K562 (cell line): ENCODE measurements around the gene KCP. TPM values are rescaled to one million over a fixed set of nuclear protein-coding genes. Genes with fewer than 3 reads are reported as not detected.
A peak's percentile ranks its signal among the peaks of the same experiment; 100 is the strongest.

Source experiments
- BRCA1 ChIP-seq, 2 experiments: fragments of 450-650 bp in 1 of 2; sonication (generic) in 1 of 2; formaldehyde crosslinking in 1 of 2; IDR thresholded peaks; 2 replicates each; pipeline versions ENCODE4 v1.5.0 to v1.6.1; 2017 to 2020; ENCODE audit warnings: mild to moderate bottlenecking in 1 of 2, missing genetic modification reagents in 1 of 2
- HDAC1 ChIP-seq, 2 experiments: fragments of 450-650 bp; IDR thresholded peaks; 2 replicates each; pipeline ENCODE4 v1.6.1; 2016 to 2017; ENCODE audit warnings: inconsistent platforms in 1 of 2, mild to moderate bottlenecking in 1 of 2, moderate library complexity in 1 of 2
- MBD2 ChIP-seq: sonication (generic); IDR thresholded peaks from 2 replicates; pipeline ENCODE4 v1.6.1; 2016; ENCODE audit warnings: low read depth, borderline replicate concordance
- PRMT5 ChIP-seq: sonication (generic); formaldehyde crosslinking; IDR thresholded peaks from 2 replicates; pipeline ENCODE4 v1.5.0; 2020; ENCODE audit warnings: missing genetic modification reagents
- RUNX1 ChIP-seq: sonication (generic); IDR thresholded peaks from 2 replicates; pipeline ENCODE4 v1.6.1; 2016; ENCODE audit warnings: antibody characterized with exemption, low read depth
- TCFL5 ChIP-seq: fragments of 250-450 bp; sonication (Bioruptor Pico); conservative IDR thresholded peaks from 2 replicates; pipeline ENCODE4 v1.6.1; 2021; ENCODE audit warnings: mild to moderate bottlenecking, moderate library complexity, matching md5 sums
- TEAD2 ChIP-seq: fragments of 450-650 bp; IDR thresholded peaks from 2 replicates; pipeline ENCODE4 v1.6.1; 2016; ENCODE audit warnings: missing genetic modification characterization, control low read depth, missing compliant biosample characterization
- ZNF75A ChIP-seq: fragments of 450-650 bp; formaldehyde crosslinking; IDR thresholded peaks from 2 replicates; pipeline ENCODE4 v1.4.0; 2020; ENCODE audit warnings: mild to moderate bottlenecking
- ZNF778 ChIP-seq: fragments of 450-650 bp; formaldehyde crosslinking; IDR thresholded peaks from 2 replicates; pipeline ENCODE4 v1.4.0; 2020; ENCODE audit warnings: mild to moderate bottlenecking, moderate library complexity
- polyA plus RNA-seq, 8 experiments: library from polyadenylated mRNA; depleted of rRNA in 4 of 8; stranded (reverse) in 5 of 8; unstranded in 3 of 8; fragments of >200 nt; fragmentation: Nextera tagmentation in 2 of 8; fragmentation: Illumina TruSeq in 1 of 8; extraction: Ambion mirVana in 2 of 8; extraction: Trizol in 1 of 8; gene quantifications; 2 replicates each; pipeline versions ENCODE4 v1.2.1 to v1.2.3, GENCODE V29; 2011 to 2014; ENCODE audit warnings: inconsistent platforms in 1 of 8, missing spikeins in 1 of 8
- total RNA-seq, 7 experiments: library from RNA; depleted of rRNA in 6 of 7; stranded (reverse); fragments of >200 nt in 6 of 7; fragmentation: Illumina TruSeq in 2 of 7; extraction: Trizol in 2 of 7; gene quantifications; 2 replicates each; pipeline versions ENCODE4 v1.2.1 to v1.2.3, GENCODE V29; 2011 to 2021; ENCODE audit warnings: low replicate concordance in 1 of 7
- TF ChIP-seq, protein P1 (sequence below), 2 experiments: fragments of 450-650 bp in 1 of 2; sonication (generic) in 1 of 2; formaldehyde crosslinking in 1 of 2; IDR thresholded peaks in 1 of 2; conservative IDR thresholded peaks in 1 of 2; 2 replicates each; pipeline versions ENCODE4 v1.6.1 to v1.8.1; 2016 to 2023; ENCODE audit warnings: mild to moderate bottlenecking in 2 of 2, moderate library complexity in 2 of 2, inconsistent platforms in 1 of 2, missing genetic modification reagents in 1 of 2
- TF ChIP-seq, protein P2 (sequence below): sonication (generic); formaldehyde crosslinking; IDR thresholded peaks from 2 replicates; pipeline ENCODE4 v1.9.0; 2022; ENCODE audit warnings: mild to moderate bottlenecking, missing genetic modification reagents
- TF ChIP-seq, protein P3 (sequence below): fragments of 450-650 bp; IDR thresholded peaks from 2 replicates; pipeline ENCODE4 v1.6.1; 2016; ENCODE audit warnings: low read depth
- TF ChIP-seq, protein P4 (sequence below), 2 experiments: fragments of 450-650 bp; IDR thresholded peaks; 2 replicates each; pipeline ENCODE4 v1.6.1; 2018; ENCODE audit warnings: mild to moderate bottlenecking in 2 of 2, low read depth in 1 of 2; ENCODE audit not compliant: partially characterized antibody in 2 of 2

Gene KCP
- total and polyA plus RNA-seq, 9 of the 15 experiments (the other 6 are each of a cell fraction or from before 2014, with no cell fraction given): 0.06 to 0.17 (median 0.12) TPM; not detected in 3

DNA sequence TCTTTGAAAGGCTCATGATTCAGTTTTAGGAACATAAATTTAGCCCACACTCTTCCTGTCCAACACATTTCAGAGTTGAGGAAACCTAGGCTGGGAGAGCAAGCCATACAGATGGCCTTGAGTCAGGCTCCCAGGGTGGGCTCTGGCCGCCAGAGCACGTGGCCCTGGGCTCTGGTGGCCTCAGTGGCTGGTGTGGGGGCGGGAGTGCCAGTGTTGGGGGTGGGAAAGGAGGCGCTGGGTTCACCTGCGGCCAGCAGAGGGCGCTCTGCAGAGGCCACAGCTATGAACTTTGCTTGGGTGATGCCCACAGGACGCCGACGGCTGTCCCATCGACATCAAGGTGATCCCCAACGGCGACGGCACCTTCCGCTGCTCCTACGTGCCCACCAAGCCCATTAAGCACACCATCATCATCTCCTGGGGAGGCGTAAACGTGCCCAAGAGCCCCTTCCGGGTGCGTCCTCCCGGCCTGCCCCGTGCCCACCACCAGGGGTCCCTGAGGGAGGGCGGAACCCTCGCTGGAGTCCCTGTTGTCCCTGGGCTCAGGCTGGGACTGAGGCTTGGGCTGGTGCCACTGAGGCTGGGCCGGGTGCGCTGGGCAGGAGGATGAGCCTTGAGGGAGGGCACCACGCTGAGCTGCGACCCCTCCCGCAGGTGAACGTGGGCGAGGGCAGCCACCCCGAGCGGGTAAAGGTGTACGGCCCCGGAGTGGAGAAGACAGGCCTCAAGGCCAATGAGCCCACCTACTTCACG, 68.4 kb downstream of the KCP start (continued):
- TF ChIP-seq HDAC1 (IDR thresholded peaks at IDR 0.05): no peak
- TF ChIP-seq BRCA1 (IDR thresholded peaks at IDR 0.05): no peak
- TF ChIP-seq BRCA1 (CRISPR knock-in tag; IDR thresholded peaks at IDR 0.05): no peak
- no peak for TF ChIP-seq TEAD2 (tag)
- TF ChIP-seq, protein P1, sequence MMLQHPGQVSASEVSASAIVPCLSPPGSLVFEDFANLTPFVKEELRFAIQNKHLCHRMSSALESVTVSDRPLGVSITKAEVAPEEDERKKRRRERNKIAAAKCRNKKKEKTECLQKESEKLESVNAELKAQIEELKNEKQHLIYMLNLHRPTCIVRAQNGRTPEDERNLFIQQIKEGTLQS (IDR thresholded peaks at IDR 0.05): no peak
- TF ChIP-seq, protein P1 (CRISPR knock-in tag; conservative IDR thresholded peaks at IDR 0.05): no peak
- TF ChIP-seq TCFL5 (CRISPR knock-in tag): no peak
- TF ChIP-seq MBD2: peak; percentile 13; the same call in 1 of the 2 replicates
- TF ChIP-seq PRMT5 (CRISPR knock-in tag): no peak
- TF ChIP-seq, protein P2, sequence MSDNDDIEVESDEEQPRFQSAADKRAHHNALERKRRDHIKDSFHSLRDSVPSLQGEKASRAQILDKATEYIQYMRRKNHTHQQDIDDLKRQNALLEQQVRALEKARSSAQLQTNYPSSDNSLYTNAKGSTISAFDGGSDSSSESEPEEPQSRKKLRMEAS (CRISPR knock-in tag): no peak
- TF ChIP-seq, protein P3, sequence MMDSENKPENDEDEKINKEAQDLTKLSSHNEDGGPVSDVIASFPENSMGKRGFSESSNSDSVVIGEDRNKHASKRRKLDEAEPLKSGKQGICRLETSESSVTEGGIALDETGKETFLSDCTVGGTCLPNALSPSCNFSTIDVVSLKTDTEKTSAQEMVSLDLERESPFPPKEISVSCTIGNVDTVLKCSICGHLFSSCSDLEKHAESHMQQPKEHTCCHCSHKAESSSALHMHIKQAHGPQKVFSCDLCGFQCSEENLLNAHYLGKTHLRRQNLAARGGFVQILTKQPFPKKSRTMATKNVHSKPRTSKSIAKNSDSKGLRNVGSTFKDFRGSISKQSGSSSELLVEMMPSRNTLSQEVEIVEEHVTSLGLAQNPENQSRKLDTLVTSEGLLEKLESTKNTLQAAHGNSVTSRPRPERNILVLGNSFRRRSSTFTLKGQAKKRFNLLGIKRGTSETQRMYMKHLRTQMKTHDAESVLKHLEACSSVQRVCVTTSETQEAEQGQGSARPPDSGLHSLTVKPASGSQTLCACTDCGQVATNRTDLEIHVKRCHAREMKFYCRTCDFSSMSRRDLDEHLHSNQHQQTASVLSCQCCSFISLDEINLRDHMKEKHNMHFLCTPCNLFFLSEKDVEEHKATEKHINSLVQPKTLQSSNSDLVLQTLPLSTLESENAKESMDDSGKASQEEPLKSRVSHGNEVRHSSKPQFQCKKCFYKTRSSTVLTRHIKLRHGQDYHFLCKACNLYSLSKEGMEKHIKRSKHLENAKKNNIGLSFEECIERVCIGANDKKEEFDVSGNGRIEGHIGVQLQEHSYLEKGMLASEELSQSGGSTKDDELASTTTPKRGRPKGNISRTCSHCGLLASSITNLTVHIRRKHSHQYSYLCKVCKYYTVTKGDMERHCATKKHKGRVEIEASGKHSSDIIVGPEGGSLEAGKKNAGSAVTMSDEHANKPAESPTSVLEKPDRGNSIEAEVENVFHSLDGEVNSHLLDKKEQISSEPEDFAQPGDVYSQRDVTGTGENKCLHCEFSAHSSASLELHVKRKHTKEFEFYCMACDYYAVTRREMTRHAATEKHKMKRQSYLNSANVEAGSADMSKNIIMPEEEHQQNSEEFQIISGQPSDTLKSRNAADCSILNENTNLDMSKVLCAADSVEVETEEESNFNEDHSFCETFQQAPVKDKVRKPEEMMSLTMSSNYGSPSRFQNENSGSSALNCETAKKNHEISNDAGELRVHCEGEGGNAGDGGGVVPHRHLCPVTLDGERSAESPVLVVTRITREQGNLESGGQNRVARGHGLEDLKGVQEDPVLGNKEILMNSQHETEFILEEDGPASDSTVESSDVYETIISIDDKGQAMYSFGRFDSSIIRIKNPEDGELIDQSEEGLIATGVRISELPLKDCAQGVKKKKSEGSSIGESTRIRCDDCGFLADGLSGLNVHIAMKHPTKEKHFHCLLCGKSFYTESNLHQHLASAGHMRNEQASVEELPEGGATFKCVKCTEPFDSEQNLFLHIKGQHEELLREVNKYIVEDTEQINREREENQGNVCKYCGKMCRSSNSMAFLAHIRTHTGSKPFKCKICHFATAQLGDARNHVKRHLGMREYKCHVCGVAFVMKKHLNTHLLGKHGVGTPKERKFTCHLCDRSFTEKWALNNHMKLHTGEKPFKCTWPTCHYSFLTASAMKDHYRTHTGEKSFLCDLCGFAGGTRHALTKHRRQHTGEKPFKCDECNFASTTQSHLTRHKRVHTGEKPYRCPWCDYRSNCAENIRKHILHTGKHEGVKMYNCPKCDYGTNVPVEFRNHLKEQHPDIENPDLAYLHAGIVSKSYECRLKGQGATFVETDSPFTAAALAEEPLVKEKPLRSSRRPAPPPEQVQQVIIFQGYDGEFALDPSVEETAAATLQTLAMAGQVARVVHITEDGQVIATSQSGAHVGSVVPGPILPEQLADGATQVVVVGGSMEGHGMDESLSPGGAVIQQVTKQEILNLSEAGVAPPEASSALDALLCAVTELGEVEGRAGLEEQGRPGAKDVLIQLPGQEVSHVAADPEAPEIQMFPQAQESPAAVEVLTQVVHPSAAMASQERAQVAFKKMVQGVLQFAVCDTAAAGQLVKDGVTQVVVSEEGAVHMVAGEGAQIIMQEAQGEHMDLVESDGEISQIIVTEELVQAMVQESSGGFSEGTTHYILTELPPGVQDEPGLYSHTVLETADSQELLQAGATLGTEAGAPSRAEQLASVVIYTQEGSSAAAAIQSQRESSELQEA: no peak
- no peak for TF ChIP-seq RUNX1
- TF ChIP-seq ZNF75A: no peak
- TF ChIP-seq ZNF778 (CRISPR knock-in tag): no peak
- TF ChIP-seq, protein P4, sequence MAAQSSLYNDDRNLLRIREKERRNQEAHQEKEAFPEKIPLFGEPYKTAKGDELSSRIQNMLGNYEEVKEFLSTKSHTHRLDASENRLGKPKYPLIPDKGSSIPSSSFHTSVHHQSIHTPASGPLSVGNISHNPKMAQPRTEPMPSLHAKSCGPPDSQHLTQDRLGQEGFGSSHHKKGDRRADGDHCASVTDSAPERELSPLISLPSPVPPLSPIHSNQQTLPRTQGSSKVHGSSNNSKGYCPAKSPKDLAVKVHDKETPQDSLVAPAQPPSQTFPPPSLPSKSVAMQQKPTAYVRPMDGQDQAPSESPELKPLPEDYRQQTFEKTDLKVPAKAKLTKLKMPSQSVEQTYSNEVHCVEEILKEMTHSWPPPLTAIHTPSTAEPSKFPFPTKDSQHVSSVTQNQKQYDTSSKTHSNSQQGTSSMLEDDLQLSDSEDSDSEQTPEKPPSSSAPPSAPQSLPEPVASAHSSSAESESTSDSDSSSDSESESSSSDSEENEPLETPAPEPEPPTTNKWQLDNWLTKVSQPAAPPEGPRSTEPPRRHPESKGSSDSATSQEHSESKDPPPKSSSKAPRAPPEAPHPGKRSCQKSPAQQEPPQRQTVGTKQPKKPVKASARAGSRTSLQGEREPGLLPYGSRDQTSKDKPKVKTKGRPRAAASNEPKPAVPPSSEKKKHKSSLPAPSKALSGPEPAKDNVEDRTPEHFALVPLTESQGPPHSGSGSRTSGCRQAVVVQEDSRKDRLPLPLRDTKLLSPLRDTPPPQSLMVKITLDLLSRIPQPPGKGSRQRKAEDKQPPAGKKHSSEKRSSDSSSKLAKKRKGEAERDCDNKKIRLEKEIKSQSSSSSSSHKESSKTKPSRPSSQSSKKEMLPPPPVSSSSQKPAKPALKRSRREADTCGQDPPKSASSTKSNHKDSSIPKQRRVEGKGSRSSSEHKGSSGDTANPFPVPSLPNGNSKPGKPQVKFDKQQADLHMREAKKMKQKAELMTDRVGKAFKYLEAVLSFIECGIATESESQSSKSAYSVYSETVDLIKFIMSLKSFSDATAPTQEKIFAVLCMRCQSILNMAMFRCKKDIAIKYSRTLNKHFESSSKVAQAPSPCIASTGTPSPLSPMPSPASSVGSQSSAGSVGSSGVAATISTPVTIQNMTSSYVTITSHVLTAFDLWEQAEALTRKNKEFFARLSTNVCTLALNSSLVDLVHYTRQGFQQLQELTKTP (IDR thresholded peaks at IDR 0.05; ENCODE audit: low read depth in 1 of 2, partially characterized antibody in 2 of 2): no peak
